Spinal cord (tissue), 10 donors: Measurements from ENCODE around the gene KLHDC10. TPM values are rescaled to one million over a fixed set of nuclear protein-coding genes. Genes with fewer than 3 reads are reported as not detected.

Experiments
- DNase-seq, 6 donors: peaks; one replicate each; pipeline versions ENCODE4 v3.0.0 to v3.0.0-alpha.2; 2013 to 2015; ENCODE audit warnings: low spot score in 6 of 6, low read depth in 4 of 6
- H3K27ac ChIP-seq: one replicate; pipeline ENCODE4 v1.5.1; 2013; ENCODE audit warnings: low read depth, low read length, control low read depth
- H3K27me3 ChIP-seq: one replicate; pipeline ENCODE4 v1.6.1; 2013; ENCODE audit warnings: low read length; ENCODE audit not compliant: control insufficient read depth, insufficient read depth
- H3K36me3 ChIP-seq: one replicate; pipeline ENCODE4 v1.6.1; 2013; ENCODE audit warnings: low read length; ENCODE audit not compliant: control insufficient read depth, insufficient read depth
- H3K4me1 ChIP-seq: one replicate; pipeline ENCODE4 v1.6.1; 2013; ENCODE audit warnings: low read length; ENCODE audit not compliant: control insufficient read depth, insufficient read depth
- H3K4me3 ChIP-seq: one replicate; pipeline ENCODE4 v1.5.1; 2013; ENCODE audit warnings: low read depth, low read length, control low read depth
- H3K9me3 ChIP-seq: one replicate; pipeline ENCODE4 v1.6.1; 2013; ENCODE audit warnings: low read length; ENCODE audit not compliant: control insufficient read depth, insufficient read depth
- WGBS: methylation state at CpG from one replicate; pipeline ENCODE4 v1.1.5; 2013; ENCODE audit warnings: missing lambda C conversion rate; ENCODE audit not compliant: insufficient coverage; 5-methylcytosine and 5-hydroxymethylcytosine counted together
- polyA plus RNA-seq, 2 donors: library from polyadenylated mRNA; unstranded; fragments of 120-200 nt; gene quantifications; one replicate each; pipeline ENCODE4 v1.2.1, GENCODE V29; 2013; ENCODE audit not compliant: insufficient read length in 2 of 2
- total RNA-seq, 2 donors: library from RNA; depleted of rRNA in 1 of 2; stranded (reverse); fragments of 120-200 nt in 1 of 2; fragments of >200 nt in 1 of 2; gene quantifications; one replicate each; pipeline versions ENCODE4 v1.2.3 to v1.2.4, GENCODE V29; 2013 to 2014
- donor health status: healthy.

The KLHDC10 gene
- total and polyA plus RNA-seq, 4 donors = 40.8 to 77.3 (median 45.0) TPM

DNA sequence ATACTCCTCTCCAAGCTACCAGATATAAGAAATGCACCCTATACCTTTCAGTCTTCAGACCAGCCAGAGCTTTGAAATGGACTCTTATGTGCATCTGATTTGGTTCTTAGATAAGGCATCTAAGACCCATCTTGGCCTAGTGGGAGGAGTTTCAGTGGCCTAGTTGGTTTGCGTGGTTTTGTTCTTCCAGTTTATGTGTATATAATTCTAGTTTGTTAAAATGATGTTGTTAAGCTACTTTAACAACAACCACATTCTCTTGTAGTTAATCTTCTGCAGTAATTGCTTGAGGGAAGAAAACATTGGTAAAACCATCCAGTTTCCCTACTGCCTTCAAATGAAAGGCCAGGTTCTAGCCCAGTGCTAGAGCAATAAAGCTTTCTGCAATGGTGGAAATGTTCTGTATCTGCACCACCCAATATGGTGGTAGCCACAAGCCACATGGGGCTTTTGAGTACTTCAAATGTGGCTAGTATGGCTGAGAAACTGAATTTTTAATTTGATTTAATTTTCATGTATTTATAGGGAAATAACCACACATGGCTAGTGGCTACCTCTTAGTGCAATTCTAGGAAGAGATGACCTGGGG, 66.3 kb downstream of the KLHDC10 start:
- no peaks in the 10 kb centered on the region for H3K9me3 ChIP-seq
- no peak overlapping the region for H3K27ac ChIP-seq
- peaks cover 13% of the 10 kb centered on the region for H3K4me1 ChIP-seq
- H3K27me3 ChIP-seq = no peaks in the 10 kb centered on the region
- no peak overlapping the region for H3K4me3 ChIP-seq
- no CpG with 5 or more reads among the region's 1 CpG for WGBS
- peaks cover 32% of the 10 kb centered on the region for H3K36me3 ChIP-seq
- no peak for DNase-seq

DNA sequence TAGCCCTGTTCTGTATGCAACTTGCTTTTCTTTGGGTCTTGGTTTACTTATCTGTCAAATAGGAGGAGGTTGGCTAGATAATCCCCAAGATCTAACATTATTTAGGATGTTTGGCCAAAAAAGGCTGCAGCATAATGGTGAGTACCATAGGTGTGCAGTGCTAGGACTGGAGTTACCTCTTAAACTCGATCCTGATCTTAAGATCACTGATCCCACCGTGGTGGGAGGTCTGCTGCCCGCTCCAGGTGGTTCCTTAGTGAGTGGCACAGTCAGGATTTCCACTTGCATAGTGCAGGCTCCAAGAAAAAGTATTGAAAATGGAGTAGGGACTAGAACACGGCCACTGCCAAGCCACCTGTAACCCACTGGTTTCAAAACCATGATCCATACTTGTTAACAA, 66.9 kb downstream of the KLHDC10 start:
- Histone ChIP-seq H3K27ac (no peak overlapping the region), H3K4me1 (peaks cover 18% of the 10 kb centered on the region), H3K36me3 (peaks cover 30% of the 10 kb centered on the region), H3K9me3 (no peaks in the 10 kb centered on the region), H3K27me3 (no peaks in the 10 kb centered on the region), H3K4me3 (no peak overlapping the region)
- no peak for DNase-seq
- 100% methylated on average over 2 of the region's 4 CpGs for WGBS

DNA sequence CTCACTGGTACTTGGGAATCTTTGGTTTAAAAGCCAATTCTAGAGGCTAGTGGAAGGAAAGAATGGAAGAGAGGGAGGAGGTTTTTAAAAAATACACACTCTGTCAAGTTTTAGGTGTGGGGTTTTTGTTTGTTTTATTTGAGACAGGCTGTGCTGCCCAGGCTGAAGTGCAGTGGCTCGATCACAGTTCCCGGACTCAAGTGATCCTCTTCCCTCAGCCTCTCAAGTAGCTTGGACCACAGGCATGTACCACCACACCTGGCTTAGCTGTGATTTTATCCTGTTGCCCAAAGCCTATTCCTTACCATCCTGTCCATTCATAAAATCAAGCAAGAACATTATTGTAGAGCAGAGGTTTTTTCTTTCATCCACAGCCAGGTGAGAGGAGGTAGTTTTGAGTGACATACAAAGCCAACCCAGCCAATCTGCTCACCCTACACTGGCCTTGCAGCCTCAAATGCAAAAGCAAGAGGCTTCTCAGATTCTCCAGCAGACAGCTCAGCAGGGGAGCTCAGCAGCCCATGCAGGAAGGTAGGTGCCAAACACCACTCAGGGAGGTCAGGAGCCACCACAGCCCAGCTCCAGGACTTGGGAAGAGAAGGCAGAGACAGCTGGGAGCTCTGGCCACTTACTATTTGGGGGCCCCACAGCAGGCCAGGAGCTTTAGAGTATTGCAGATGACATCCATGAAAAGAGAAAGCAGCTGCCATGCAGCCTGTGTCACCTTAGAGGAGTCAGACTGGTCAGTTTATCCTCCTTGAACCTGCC, 69.0 kb downstream of the KLHDC10 start:
- Histone ChIP-seq H3K27me3 (no peaks in the 10 kb centered on the region), H3K4me3 (no peak overlapping the region), H3K36me3 (peaks cover 28% of the 10 kb centered on the region), H3K9me3 (no peaks in the 10 kb centered on the region), H3K4me1 (peaks cover 33% of the 10 kb centered on the region), H3K27ac (no peak overlapping the region)
- 100% methylated on average over 2 of the region's 2 CpGs for WGBS
- DNase-seq = no peak

DNA sequence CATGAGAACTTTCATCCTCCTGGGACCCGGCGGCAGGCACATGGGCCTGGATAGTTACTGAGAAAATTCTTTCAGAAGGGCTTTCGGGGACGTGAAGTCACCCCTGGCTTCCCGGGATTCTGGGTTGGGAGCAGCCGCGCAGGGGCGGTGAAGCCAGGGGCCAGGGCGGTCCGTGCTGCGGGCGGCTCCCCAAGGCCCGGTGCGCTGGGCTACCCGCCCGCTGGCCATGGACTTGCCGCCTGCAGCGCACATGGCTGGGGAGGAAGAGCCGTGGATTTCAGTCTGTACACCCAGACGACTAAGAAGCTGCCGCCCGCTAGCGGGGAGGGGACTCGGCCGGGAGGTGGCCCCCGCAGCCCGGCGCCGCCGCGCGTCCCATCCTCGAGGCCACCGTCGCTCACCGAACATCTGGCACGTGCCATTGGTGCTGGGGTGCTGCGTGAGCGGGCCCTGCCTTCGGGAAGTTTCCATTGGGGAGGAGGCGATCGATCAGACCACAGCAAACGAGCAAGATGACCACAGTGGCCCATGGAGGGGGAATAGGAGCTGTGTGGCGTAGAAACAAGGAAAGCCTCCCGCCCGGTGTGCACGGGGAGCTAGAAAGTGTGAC, 70.3 kb downstream of the KLHDC10 start:
- DNase-seq = no peak
- Histone ChIP-seq H3K4me3 (peak overlapping the region; percentile 49), H3K36me3 (peaks cover 27% of the 10 kb centered on the region), H3K9me3 (no peaks in the 10 kb centered on the region), H3K27me3 (no peaks in the 10 kb centered on the region), H3K4me1 (peaks cover 37% of the 10 kb centered on the region), H3K27ac (peak overlapping the region; percentile 93)
- WGBS = 84% methylated on average over 24 of the region's 47 CpGs

DNA sequence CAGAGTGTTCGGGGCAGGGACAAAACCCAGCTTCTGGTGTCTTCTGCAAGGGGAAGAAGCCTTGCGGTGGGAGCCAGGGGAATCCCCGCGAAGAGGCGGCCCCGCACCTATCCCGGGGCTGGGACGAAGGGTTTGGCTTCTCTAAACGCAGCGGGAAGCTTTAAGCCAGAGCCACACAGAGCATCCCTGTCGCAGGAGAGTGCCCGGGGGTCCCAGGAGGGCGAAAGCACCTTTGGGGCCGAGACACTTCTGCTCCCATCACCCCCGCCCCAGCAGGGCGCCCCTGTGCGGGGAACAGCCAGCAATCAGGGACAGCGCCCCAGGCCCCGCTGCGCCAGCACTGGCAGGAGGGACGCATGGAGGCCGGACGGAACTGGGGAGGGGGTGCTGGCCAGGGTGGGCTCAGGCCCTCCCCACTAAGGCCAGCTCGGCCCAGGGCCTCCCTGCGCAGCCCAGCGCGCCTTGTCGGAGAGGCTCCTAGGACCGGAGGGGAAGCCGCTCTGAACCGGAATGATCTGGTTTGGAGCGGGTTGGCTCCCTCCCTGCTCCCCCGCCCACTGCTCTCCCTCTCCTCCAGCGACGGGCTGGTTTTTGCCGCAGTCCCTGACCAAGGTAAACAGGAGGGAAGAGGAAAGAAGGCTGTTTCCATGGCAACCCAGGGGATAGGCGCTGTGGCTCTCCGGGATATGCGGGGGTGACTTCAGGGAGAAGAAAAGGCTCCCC, 71.0 kb downstream of the KLHDC10 start:
- Histone ChIP-seq H3K4me1 (peaks cover 37% of the 10 kb centered on the region), H3K27ac (peak overlapping the region; percentile 93), H3K4me3 (peak overlapping the region; percentile 49), H3K36me3 (peaks cover 23% of the 10 kb centered on the region), H3K27me3 (no peaks in the 10 kb centered on the region), H3K9me3 (no peaks in the 10 kb centered on the region)
- 10% methylated on average over 26 of the region's 39 CpGs for WGBS
- peak; percentile 82 to 98 (median 87) for DNase-seq

DNA sequence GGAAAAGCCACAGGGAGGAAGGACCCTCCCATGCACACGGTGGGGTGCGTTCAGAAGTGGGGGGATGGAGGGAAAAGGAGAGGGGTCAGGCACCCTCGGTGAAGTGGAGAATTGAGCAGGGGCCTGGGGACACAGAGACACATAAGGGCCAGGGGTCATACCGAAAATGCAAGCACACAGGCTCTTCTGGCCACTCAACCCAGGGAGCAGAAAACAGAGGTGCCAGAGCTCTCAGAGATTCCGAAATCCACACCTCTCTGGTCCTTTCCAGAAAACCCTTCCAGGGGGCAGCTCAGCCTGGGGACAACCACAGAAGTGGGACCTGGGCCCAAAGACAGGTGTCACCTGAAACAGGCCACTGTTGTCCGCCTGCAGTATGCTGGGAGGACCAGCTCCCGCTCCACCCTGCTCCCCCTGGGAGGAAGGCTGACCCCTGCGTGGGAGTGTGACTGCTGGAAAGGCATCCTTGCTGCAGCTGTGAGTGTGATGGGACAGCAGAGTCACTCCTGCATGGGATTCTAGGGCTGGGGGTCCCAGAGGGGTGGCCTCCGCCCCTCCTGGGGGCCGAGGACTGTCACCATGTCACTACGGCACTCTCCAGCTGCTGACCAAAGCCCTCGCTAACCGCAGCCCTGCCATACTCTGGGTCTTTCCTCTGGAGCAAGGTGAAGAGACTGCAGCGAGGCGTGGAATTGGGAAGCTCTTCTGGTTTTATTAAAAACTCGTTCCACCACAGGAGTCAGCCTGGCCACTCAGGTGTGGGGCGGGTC, 71.7 kb downstream of the KLHDC10 start:
- H3K9me3 ChIP-seq = no peaks in the 10 kb centered on the region
- H3K27ac ChIP-seq = peak overlapping the region; percentile 93
- peaks cover 37% of the 10 kb centered on the region for H3K4me1 ChIP-seq
- 59% methylated on average over 12 of the region's 17 CpGs for WGBS
- no peaks in the 10 kb centered on the region for H3K27me3 ChIP-seq
- H3K4me3 ChIP-seq = peak overlapping the region; percentile 49
- peaks cover 21% of the 10 kb centered on the region for H3K36me3 ChIP-seq
- DNase-seq = peak in 1 of 6 donors; percentile 44

DNA sequence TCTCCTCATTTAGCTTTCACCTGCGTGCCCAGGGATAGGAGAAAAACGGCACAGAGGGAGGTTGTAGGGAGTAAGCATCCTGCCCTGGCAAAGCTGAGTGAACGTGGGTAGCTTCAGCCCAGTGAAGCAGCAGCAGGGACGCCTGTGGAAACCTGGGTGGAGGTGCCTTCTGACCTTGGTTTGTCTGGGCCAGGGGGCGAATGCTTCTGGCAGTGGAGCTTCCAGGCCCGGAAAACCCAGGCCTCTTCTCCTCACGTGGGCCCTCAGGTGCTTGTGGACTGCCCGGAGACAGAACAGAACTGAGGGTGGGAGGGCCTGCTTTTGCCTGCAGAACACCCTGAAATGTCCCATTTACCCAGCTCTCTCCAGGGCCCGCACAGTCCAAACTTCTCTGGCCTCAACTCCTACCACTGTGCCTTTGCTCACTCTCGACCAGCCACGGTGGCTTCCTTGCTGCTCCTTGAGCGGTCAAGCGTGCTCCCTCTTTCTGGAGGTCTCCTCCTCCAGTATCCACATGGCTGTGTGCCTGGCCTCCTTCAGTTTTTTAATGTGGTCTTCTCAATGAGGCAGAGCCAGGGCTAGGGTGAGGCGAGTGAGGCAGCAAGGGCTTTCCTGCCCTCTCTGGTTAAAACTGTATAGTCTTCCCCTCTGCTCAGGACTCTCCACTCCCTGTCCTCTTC, 72.5 kb downstream of the KLHDC10 start:
- Histone ChIP-seq H3K9me3 (no peaks in the 10 kb centered on the region), H3K4me3 (no peak overlapping the region), H3K36me3 (peaks cover 19% of the 10 kb centered on the region), H3K27me3 (no peaks in the 10 kb centered on the region), H3K27ac (peak overlapping the region; percentile 93), H3K4me1 (peaks cover 37% of the 10 kb centered on the region)
- DNase-seq = no peak
- WGBS = 81% methylated on average over 14 of the region's 14 CpGs

DNA sequence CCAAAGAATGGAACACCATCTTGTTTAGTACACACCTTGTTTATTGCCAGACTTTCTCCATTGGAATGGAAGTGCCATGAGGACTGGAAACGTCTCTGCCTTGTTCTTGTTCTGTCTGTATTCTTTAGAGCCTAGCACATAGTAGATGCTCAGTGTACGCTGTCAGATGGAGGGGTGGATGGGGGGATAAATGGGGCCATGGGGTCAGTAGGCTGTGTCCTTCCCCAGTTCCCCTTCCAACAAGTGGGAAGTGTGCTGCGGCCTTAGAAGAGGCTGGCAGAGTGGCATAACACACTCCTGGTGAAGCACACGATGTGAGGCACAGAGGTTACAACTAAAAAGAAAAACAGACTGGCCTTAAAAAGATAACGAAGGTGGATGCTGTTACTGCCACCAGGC, 73.0 kb downstream of the KLHDC10 start:
- Histone ChIP-seq H3K9me3 (no peaks in the 10 kb centered on the region), H3K4me1 (peaks cover 37% of the 10 kb centered on the region), H3K27me3 (no peaks in the 10 kb centered on the region), H3K27ac (no peak overlapping the region), H3K36me3 (peaks cover 19% of the 10 kb centered on the region), H3K4me3 (no peak overlapping the region)
- WGBS = 97% methylated on average over 5 of the region's 5 CpGs
- no peak for DNase-seq

DNA sequence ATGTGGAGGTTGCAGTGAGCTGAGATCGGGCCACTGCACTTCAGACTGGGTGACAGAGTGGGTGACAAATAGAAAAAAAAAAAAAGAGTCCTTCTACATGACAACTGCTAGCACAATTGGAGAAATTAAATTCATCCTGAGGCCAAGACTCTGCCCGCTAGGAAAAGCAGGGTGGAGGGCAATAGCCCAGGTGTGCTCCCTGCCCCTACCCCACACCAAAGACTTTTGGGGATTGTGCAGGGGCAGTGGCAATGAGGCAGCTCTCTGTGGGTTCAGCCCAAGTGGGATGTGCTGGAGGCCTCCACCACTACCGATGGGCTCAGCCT, 73.6 kb downstream of the KLHDC10 start:
- Histone ChIP-seq H3K4me1 (peaks cover 39% of the 10 kb centered on the region), H3K4me3 (no peak overlapping the region), H3K9me3 (no peaks in the 10 kb centered on the region), H3K27ac (peak overlapping the region; percentile 10), H3K27me3 (no peaks in the 10 kb centered on the region), H3K36me3 (peaks cover 19% of the 10 kb centered on the region)
- no CpG with 5 or more reads among the region's 3 CpGs for WGBS
- no peak for DNase-seq
